Bronchus fibroblast of lung (primary cell): ENCODE results near the gene RXRG. TPM values are rescaled to one million over a fixed set of nuclear protein-coding genes. Genes with fewer than 3 reads are reported as not detected.

Experiments used
- total RNA-seq: library from RNA; depleted of rRNA; stranded (reverse); fragments of >200 nt; gene quantifications from 2 replicates; pipeline ENCODE4 v1.2.3, GENCODE V29; 2015

RXRG gene
- total RNA-seq: not detected in 2 replicates

GRCh38 chr1:165444897-165445370 is at the start of gene RXRG:
Gene RXRG (minus strand): TSS chr1:165445126. CDS start chr1:165444893, 233 bp downstream.

GRCh38 chr1:165355977-165356811 is 88.7 kb downstream of the RXRG start, which contains the start of gene LMX1A:
Gene LMX1A (minus strand): TSS chr1:165356715. CDS start chr1:165355559, 1,156 bp downstream.

Other genes starting within 250 kb of the RXRG start
- not detected in 2 replicates for gene LMX1A, start 88.4 kb downstream of the RXRG start, total RNA-seq
- not detected in 2 replicates for gene LRRC52, start 98.9 kb upstream of the RXRG start, total RNA-seq
- gene MGST3, start 186.1 kb upstream of the RXRG start, total RNA-seq: 169 and 174 TPM in 2 replicates